OCI-LY3 (cell line): Measurements from ENCODE around the gene SERBP1.

Experiments used
- CTCF ChIP-seq: fragments of 200-600, 300-600 bp; sonication (generic); IDR thresholded peaks from 2 replicates; pipeline ENCODE4 v1.5.1; 2014; ENCODE audit warnings: antibody characterized with exemption, low read length, low read depth
- EZH2phosphoT487 ChIP-seq: fragments of 200-600 bp; shearing (Covaris generic); IDR thresholded peaks from 2 replicates; pipeline ENCODE4 v1.6.1; 2018; ENCODE audit warnings: antibody characterized with exemption, mixed run types, low read depth

DNA sequence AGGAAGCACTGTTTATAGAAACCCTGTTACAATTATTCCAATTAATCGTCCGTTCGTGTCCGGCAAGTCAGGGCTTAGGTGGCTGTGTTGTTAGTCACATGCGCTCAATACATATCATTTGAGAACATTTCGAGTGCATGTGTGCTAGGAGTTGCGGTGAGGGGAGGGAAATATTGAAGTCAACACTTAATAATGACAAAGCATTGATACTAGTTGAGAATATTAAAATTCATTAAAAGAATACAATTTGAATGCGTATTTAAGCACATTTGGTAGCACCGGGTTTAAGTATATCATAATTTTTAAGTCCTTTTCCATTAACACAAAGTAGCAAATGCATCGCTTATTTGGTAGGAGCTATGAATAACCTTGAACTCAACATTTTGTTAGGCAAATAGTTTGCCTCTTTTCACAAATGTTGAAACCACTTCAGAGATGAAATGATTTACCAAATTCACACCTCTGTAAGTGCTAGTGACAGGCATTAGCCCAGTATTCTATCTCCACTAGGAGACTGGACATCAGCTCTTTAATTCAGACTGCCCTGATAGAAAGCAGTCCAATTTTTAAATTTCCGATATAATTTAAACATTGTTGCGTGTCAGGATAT is 1.1 kb upstream of the SERBP1 start:
- TF ChIP-seq CTCF (no peak), EZH2phosphoT487 (no peak)
